Measurements from ENCODE around the gene ARSG.

DNA sequence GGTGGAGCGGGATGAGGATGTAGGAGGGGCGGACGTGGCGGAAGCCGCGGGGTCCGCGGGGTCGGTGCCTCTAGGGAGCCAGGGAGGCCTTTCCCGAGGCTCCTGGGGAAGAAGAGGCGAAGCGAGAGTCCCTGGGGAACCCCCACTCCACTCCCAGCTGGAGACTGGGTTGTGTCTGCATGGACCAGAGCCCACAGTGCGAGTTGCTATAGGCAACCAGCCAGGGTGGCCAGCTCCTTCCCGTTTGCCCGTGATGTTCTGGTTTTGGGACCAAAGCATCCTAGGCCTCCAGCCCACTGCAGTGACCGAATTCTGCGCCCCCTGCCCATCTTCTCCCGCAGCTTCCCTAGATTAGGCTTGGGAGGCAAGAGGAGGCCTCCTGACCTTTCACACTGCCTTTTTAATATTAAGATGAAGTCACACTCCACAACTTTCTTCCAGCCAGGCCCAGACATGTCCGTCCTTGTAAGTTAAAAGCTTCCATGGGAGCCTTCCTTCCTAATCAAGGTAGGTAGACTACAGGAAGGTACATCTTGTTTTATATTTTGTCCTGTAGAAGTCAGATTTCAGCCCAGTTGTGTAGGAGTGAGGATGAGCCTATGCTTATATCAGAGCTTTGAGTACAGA is 43.0 kb upstream of the ARSG start:
- TF ChIP-seq GATA3 (IDR thresholded peaks at IDR 0.05; ENCODE audit: low read depth, low read length) (no peak), GATA2 (IDR thresholded peaks at IDR 0.05; ENCODE audit: low read depth, low read length) (no peak)
